HepG2 (cell line): Measurements from ENCODE around the gene AKR1A1. TPM values are rescaled to one million over a fixed set of nuclear protein-coding genes. Genes with fewer than 3 reads are reported as not detected.

Experiments
- ASH2L ChIP-seq: fragments of 300-600, 200-600 bp; sonication (generic); IDR thresholded peaks from 2 replicates; pipeline ENCODE4 v1.7.0; 2017; ENCODE audit warnings: low read depth, mild to moderate bottlenecking, moderate library complexity, mixed read lengths, low read length; ENCODE audit not compliant: insufficient read length
- FOXM1 ChIP-seq: sonication (generic); formaldehyde crosslinking; IDR thresholded peaks from 2 replicates; pipeline ENCODE4 v1.5.0; 2020; ENCODE audit warnings: missing genetic modification reagents
- HHEX ChIP-seq: IDR thresholded peaks from 2 replicates; pipeline ENCODE4 v1.6.1; 2016; ENCODE audit warnings: control low read depth
- HNRNPH1 ChIP-seq: fragments of 200-400 bp; formaldehyde crosslinking; optimal IDR thresholded peaks from 2 replicates; pipeline ENCODE3; 2017; ENCODE audit warnings: mild to moderate bottlenecking, low read depth, low read length
- NFE2L1 ChIP-seq: sonication (generic); formaldehyde crosslinking; IDR thresholded peaks from 2 replicates; pipeline ENCODE4 v1.4.0; 2020; ENCODE audit warnings: missing genetic modification reagents, mild to moderate bottlenecking, borderline replicate concordance
- PHB2 ChIP-seq: fragments of 450-650 bp; IDR thresholded peaks from 2 replicates; pipeline ENCODE4 v1.6.1; 2018; ENCODE audit not compliant: partially characterized antibody
- POGZ ChIP-seq: sonication (generic); formaldehyde crosslinking; IDR thresholded peaks from 2 replicates; pipeline ENCODE4 v1.4.0; 2020; ENCODE audit warnings: mild to moderate bottlenecking, missing genetic modification reagents
- RBM22 ChIP-seq: fragments of 200-400 bp; formaldehyde crosslinking; optimal IDR thresholded peaks from 2 replicates; pipeline ENCODE3; 2017; ENCODE audit warnings: mild to moderate bottlenecking, low read length, moderate library complexity
- SSRP1 ChIP-seq: IDR thresholded peaks from 2 replicates; pipeline ENCODE4 v1.6.1; 2016; ENCODE audit warnings: control low read depth
- TP53 ChIP-seq: sonication (generic); formaldehyde crosslinking; conservative IDR thresholded peaks from 2 replicates; pipeline ENCODE4 v1.4.0; 2020; ENCODE audit warnings: missing genetic modification reagents
- ZBTB20 ChIP-seq: sonication (generic); formaldehyde crosslinking; IDR thresholded peaks from 2 replicates; pipeline ENCODE4 v1.8.1; 2023; ENCODE audit warnings: missing genetic modification reagents, low read depth, mild to moderate bottlenecking, borderline replicate concordance
- ZKSCAN1 ChIP-seq: fragments of 150-350 bp; IDR thresholded peaks from 2 replicates; pipeline ENCODE4 v1.6.1; 2014; ENCODE audit warnings: low read length
- ZNF124 ChIP-seq: sonication (generic); formaldehyde crosslinking; IDR thresholded peaks from 2 replicates; pipeline ENCODE4 v1.4.0; 2020; ENCODE audit warnings: missing genetic modification reagents
- ZNF556 ChIP-seq: sonication (generic); formaldehyde crosslinking; IDR thresholded peaks from 2 replicates; pipeline ENCODE4 v1.4.0; 2020; ENCODE audit warnings: mild to moderate bottlenecking, missing genetic modification reagents, borderline replicate concordance
- ZNF724P ChIP-seq: sonication (generic); formaldehyde crosslinking; IDR thresholded peaks from 2 replicates; pipeline ENCODE4 v1.8.0; 2022; ENCODE audit warnings: missing genetic modification reagents, borderline replicate concordance
- ZNF891 ChIP-seq: sonication (generic); formaldehyde crosslinking; IDR thresholded peaks from 2 replicates; pipeline ENCODE4 v1.5.0; 2020; ENCODE audit warnings: mild to moderate bottlenecking, missing genetic modification reagents
- polyA plus RNA-seq, 8 experiments: library from polyadenylated mRNA; depleted of rRNA in 3 of 8; stranded (reverse) in 7 of 8; unstranded in 1 of 8; fragments of >200 nt; fragmentation: Illumina TruSeq in 4 of 8; extraction: Trizol in 4 of 8; gene quantifications; 2 replicates each; pipeline versions ENCODE4 v1.2.1 to v1.2.3, GENCODE V29; 2011 to 2016; ENCODE audit warnings: low read depth in 4 of 8, missing spikeins in 1 of 8, mixed read lengths in 1 of 8; ENCODE audit not compliant: insufficient read depth in 1 of 8
- total RNA-seq, 5 experiments: library from RNA; depleted of rRNA; stranded (reverse); fragments of >200 nt; fragmentation: Illumina TruSeq; extraction: Trizol; gene quantifications; 2 replicates each; pipeline ENCODE4 v1.2.3, GENCODE V29; 2016; ENCODE audit warnings: low read depth in 1 of 5
- TF ChIP-seq, protein P1 (sequence below): sonication (generic); formaldehyde crosslinking; IDR thresholded peaks from 2 replicates; pipeline ENCODE4 v1.4.0; 2020; ENCODE audit warnings: missing genetic modification reagents, borderline replicate concordance
- TF ChIP-seq, protein P2 (sequence below): sonication (generic); formaldehyde crosslinking; IDR thresholded peaks from 2 replicates; pipeline ENCODE4 v1.8.1; 2023; ENCODE audit warnings: mild to moderate bottlenecking, missing genetic modification reagents, borderline replicate concordance
- TF ChIP-seq, protein P3 (sequence below): sonication (generic); formaldehyde crosslinking; IDR thresholded peaks from 2 replicates; pipeline ENCODE4 v1.5.0; 2020; ENCODE audit warnings: missing genetic modification reagents
- TF ChIP-seq, protein P4 (sequence below): sonication (generic); formaldehyde crosslinking; IDR thresholded peaks from 2 replicates; pipeline ENCODE4 v1.5.0; 2020; ENCODE audit warnings: missing genetic modification reagents
- TF ChIP-seq, protein P5 (sequence below): sonication (generic); formaldehyde crosslinking; IDR thresholded peaks from 2 replicates; pipeline ENCODE4 v1.4.0; 2020; ENCODE audit warnings: missing genetic modification reagents

The AKR1A1 gene
- total and polyA plus RNA-seq, 2 of the 13 experiments (the other 11 are each of a cell fraction or from before 2014, with no cell fraction given) = 181 to 217 TPM

DNA sequence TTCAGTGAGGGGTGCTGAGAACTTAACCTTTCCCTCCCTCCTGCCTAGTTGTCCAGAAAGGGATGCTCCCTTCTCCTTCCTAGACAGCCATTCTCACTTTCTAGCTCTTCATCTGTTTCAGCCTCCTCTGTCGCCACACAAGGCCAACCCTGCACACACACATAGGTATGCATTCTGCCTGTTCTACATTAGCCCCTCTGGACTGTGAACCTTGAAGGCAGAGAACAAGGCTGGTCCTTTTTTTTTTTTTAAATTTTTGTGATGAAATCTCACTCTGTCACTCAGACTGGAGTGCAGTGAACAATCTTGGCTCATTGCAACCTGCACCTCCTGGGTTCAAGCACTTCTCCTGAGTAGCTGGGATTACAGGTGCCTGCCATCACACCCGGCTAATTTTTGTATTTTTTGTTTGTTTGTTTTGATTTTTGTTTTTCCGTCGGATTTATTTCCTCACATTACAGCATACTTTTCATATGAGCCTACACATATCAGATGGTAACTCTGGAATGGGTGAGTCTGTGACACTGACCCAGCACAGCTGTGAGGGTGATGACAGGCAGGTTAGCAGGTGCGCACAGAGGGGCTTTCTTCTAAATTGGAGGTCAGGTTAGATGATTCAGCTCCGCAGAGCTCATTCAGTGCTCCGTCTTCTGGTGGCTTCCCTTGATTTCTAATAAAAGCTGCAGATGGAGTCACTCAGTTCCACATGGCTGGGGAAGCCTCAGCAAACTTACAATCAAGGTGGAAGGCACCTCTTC is 4.9 kb upstream of the AKR1A1 start (continued):
- TF ChIP-seq HHEX (CRISPR knock-in tag) = no peak
- TF ChIP-seq, protein P1, sequence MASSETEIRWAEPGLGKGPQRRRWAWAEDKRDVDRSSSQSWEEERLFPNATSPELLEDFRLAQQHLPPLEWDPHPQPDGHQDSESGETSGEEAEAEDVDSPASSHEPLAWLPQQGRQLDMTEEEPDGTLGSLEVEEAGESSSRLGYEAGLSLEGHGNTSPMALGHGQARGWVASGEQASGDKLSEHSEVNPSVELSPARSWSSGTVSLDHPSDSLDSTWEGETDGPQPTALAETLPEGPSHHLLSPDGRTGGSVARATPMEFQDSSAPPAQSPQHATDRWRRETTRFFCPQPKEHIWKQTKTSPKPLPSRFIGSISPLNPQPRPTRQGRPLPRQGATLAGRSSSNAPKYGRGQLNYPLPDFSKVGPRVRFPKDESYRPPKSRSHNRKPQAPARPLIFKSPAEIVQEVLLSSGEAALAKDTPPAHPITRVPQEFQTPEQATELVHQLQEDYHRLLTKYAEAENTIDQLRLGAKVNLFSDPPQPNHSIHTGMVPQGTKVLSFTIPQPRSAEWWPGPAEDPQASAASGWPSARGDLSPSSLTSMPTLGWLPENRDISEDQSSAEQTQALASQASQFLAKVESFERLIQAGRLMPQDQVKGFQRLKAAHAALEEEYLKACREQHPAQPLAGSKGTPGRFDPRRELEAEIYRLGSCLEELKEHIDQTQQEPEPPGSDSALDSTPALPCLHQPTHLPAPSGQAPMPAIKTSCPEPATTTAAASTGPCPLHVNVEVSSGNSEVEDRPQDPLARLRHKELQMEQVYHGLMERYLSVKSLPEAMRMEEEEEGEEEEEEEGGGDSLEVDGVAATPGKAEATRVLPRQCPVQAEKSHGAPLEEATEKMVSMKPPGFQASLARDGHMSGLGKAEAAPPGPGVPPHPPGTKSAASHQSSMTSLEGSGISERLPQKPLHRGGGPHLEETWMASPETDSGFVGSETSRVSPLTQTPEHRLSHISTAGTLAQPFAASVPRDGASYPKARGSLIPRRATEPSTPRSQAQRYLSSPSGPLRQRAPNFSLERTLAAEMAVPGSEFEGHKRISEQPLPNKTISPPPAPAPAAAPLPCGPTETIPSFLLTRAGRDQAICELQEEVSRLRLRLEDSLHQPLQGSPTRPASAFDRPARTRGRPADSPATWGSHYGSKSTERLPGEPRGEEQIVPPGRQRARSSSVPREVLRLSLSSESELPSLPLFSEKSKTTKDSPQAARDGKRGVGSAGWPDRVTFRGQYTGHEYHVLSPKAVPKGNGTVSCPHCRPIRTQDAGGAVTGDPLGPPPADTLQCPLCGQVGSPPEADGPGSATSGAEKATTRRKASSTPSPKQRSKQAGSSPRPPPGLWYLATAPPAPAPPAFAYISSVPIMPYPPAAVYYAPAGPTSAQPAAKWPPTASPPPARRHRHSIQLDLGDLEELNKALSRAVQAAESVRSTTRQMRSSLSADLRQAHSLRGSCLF (CRISPR knock-in tag) = no peak
- TF ChIP-seq, protein P2, sequence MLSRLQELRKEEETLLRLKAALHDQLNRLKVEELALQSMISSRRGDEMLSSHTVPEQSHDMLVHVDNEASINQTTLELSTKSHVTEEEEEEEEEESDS = no peak
- TF ChIP-seq, protein P3, sequence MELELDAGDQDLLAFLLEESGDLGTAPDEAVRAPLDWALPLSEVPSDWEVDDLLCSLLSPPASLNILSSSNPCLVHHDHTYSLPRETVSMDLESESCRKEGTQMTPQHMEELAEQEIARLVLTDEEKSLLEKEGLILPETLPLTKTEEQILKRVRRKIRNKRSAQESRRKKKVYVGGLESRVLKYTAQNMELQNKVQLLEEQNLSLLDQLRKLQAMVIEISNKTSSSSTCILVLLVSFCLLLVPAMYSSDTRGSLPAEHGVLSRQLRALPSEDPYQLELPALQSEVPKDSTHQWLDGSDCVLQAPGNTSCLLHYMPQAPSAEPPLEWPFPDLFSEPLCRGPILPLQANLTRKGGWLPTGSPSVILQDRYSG (CRISPR knock-in tag) = no peak
- no peak for TF ChIP-seq ZNF124 (CRISPR knock-in tag)
- no peak for TF ChIP-seq TP53 (CRISPR knock-in tag)
- no peak for TF ChIP-seq ZNF891
- no peak for TF ChIP-seq RBM22
- TF ChIP-seq ASH2L = no peak
- 0 out of 2 replicates have a peak, but pooled peaks have one; percentile 22 for TF ChIP-seq ZNF556 (CRISPR knock-in tag)
- TF ChIP-seq ZBTB20 = no peak
- TF ChIP-seq, protein P4, sequence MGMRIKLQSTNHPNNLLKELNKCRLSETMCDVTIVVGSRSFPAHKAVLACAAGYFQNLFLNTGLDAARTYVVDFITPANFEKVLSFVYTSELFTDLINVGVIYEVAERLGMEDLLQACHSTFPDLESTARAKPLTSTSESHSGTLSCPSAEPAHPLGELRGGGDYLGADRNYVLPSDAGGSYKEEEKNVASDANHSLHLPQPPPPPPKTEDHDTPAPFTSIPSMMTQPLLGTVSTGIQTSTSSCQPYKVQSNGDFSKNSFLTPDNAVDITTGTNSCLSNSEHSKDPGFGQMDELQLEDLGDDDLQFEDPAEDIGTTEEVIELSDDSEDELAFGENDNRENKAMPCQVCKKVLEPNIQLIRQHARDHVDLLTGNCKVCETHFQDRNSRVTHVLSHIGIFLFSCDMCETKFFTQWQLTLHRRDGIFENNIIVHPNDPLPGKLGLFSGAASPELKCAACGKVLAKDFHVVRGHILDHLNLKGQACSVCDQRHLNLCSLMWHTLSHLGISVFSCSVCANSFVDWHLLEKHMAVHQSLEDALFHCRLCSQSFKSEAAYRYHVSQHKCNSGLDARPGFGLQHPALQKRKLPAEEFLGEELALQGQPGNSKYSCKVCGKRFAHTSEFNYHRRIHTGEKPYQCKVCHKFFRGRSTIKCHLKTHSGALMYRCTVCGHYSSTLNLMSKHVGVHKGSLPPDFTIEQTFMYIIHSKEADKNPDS (CRISPR knock-in tag) = no peak
- no peak for TF ChIP-seq FOXM1 (CRISPR knock-in tag)
- TF ChIP-seq POGZ = no peak
- TF ChIP-seq PHB2 = no peak
- TF ChIP-seq ZNF724P (CRISPR knock-in tag) = no peak
- no peak for TF ChIP-seq HNRNPH1
- peak; percentile 46; the same call in 1 of the 2 replicates for TF ChIP-seq SSRP1 (CRISPR knock-in tag)
- TF ChIP-seq NFE2L1 (CRISPR knock-in tag) = no peak
- TF ChIP-seq, protein P5, sequence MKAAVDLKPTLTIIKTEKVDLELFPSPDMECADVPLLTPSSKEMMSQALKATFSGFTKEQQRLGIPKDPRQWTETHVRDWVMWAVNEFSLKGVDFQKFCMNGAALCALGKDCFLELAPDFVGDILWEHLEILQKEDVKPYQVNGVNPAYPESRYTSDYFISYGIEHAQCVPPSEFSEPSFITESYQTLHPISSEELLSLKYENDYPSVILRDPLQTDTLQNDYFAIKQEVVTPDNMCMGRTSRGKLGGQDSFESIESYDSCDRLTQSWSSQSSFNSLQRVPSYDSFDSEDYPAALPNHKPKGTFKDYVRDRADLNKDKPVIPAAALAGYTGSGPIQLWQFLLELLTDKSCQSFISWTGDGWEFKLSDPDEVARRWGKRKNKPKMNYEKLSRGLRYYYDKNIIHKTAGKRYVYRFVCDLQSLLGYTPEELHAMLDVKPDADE = no peak
- TF ChIP-seq ZKSCAN1 = no peak
